ENCODE data around the gene RAG1. TPM values are rescaled to one million over a fixed set of nuclear protein-coding genes. Genes with fewer than 3 reads are reported as not detected.

RAG1 gene
- total RNA-seq, 1 donor from 2014 or later, result 0.24 TPM

DNA sequence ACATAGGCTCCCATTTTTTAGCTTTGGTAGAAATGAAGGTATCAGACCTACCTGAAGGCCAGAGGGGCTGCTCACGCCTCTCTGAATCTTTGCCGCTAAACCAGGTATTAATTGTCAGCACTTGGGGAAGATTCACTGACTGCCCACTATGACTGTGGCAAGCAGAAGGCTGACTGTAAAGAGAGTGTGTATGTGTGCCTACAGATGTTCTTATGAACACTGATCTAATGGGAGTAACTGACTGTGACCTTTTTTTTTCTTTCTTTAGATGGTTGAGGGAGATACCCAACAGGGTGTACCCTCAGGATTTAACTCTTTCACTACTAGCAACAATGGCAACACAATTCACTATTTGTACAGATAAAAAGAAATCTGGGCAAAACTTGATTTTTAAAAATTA, 30.2 kb downstream of the RAG1 start, which contains the start of gene RAG2:
Gene RAG2, minus strand, starts transcription at position 186 of the 400 bp plus-strand sequence. CDS start 4,068 bp downstream, outside the sequence.
- CTCF ChIA-PET, result no interaction called here
- TF ChIP-seq, protein P1, sequence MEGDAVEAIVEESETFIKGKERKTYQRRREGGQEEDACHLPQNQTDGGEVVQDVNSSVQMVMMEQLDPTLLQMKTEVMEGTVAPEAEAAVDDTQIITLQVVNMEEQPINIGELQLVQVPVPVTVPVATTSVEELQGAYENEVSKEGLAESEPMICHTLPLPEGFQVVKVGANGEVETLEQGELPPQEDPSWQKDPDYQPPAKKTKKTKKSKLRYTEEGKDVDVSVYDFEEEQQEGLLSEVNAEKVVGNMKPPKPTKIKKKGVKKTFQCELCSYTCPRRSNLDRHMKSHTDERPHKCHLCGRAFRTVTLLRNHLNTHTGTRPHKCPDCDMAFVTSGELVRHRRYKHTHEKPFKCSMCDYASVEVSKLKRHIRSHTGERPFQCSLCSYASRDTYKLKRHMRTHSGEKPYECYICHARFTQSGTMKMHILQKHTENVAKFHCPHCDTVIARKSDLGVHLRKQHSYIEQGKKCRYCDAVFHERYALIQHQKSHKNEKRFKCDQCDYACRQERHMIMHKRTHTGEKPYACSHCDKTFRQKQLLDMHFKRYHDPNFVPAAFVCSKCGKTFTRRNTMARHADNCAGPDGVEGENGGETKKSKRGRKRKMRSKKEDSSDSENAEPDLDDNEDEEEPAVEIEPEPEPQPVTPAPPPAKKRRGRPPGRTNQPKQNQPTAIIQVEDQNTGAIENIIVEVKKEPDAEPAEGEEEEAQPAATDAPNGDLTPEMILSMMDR (IDR thresholded peaks at IDR 0.05), result no peak
- Mint-ChIP-seq H3K36me3 (ENCODE audit: low read depth) (no peaks in the 10 kb centered on the region), H3K27me3 (peaks cover 49% of the 10 kb centered on the region), H3K27ac (no peak within 1 kb of the TSS), H3K9me3 (no peaks in the 10 kb centered on the region), H3K4me1 (peaks cover 8% of the 10 kb centered on the region), H3K4me3 (no peak within 1 kb of the TSS)
- ATAC-seq (ENCODE audit: low read depth) (no peak), DNase-seq (no peak)
- intact Hi-C loops (cut with micrococcal nuclease), result no loop called here
- POLR2A ChIA-PET, result no interaction called here

DNA sequence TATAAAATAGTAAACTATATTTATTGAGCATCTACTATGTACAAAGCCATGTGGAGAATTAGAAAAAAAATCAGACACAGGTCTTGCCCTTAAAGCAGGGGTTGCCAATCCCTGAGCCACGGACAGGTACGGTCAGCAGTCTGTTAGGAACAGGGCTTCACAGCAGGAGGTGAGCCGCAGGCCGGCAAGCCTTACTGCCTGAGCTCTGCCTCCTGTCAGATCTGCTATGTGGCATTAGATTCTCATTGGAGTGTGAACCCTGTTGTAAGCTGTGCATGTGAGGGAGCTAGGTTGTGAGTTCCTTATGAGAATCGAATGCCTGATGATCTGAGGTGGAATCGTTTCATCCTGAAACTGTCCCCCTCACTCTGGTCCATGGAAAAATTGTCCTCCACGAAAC, 32.4 kb downstream of the RAG1 start:
- no peak for DNase-seq
- no peaks in the 10 kb centered on the region for H3K9me3 Mint-ChIP-seq
- POLR2A ChIA-PET, result no interaction called here
- H3K36me3 Mint-ChIP-seq (ENCODE audit: low read depth), result no peaks in the 10 kb centered on the region
- intact Hi-C loops (cut with micrococcal nuclease), result no loop called here
- H3K4me3 Mint-ChIP-seq, result no peak overlapping the region
- CTCF ChIA-PET, result no interaction called here
- no peak for ATAC-seq (ENCODE audit: low read depth)
- TF ChIP-seq, protein P1 (IDR thresholded peaks at IDR 0.05), result no peak
- H3K4me1 Mint-ChIP-seq, result no peaks in the 10 kb centered on the region
- H3K27me3 Mint-ChIP-seq, result peaks cover 36% of the 10 kb centered on the region
- no peak overlapping the region for H3K27ac Mint-ChIP-seq

DNA sequence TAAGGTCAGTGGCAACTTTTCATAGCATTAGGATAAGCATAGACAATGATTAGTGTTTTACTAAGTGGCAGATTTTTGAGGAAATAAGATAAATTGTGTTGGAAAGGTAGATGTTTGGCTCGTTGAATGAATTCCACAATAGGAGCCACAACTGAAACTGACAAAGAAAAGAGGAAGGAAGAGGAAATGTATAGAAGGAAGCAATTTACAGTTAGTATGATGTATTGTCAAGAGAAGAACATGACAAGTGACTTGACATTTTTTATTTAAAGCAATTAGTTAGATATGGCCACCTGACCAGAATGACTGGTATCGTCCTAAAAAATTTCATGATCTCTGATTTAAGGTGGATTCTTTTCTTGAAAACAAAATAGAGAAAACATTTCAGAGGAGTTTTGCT, 33.3 kb downstream of the RAG1 start:
- DNase-seq, result no peak
- Mint-ChIP-seq H3K4me3 (no peak overlapping the region), H3K27me3 (peaks cover 35% of the 10 kb centered on the region), H3K4me1 (no peaks in the 10 kb centered on the region), H3K27ac (no peak overlapping the region), H3K36me3 (ENCODE audit: low read depth) (no peaks in the 10 kb centered on the region), H3K9me3 (no peaks in the 10 kb centered on the region)
- CTCF ChIA-PET, result no interaction called here
- POLR2A ChIA-PET, result no interaction called here
- no peak for ATAC-seq (ENCODE audit: low read depth)
- TF ChIP-seq, protein P1 (IDR thresholded peaks at IDR 0.05), result no peak
- intact Hi-C loops (cut with micrococcal nuclease), result no loop called here

DNA sequence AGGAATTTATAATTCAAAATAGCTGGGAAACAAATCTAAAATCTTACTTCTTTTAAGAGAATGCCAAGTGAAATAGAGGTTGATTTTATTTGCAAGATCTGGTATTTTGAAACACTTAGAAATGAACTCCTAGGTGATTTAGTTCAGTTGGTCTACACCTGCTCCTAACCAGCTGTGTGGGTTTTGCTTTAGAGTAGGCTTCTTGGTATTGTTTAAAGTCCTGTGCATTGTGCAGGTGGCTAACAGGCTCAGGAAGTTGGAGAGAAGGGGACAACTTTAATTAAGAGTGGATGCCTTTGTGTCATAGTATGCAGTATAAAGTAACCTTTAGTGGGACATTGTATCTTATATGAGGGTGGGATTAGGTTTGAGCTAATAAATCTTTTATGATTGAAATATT, 34.3 kb downstream of the RAG1 start:
- TF ChIP-seq, protein P1 (IDR thresholded peaks at IDR 0.05), result no peak
- H3K27me3 Mint-ChIP-seq, result peaks cover 35% of the 10 kb centered on the region

DNA sequence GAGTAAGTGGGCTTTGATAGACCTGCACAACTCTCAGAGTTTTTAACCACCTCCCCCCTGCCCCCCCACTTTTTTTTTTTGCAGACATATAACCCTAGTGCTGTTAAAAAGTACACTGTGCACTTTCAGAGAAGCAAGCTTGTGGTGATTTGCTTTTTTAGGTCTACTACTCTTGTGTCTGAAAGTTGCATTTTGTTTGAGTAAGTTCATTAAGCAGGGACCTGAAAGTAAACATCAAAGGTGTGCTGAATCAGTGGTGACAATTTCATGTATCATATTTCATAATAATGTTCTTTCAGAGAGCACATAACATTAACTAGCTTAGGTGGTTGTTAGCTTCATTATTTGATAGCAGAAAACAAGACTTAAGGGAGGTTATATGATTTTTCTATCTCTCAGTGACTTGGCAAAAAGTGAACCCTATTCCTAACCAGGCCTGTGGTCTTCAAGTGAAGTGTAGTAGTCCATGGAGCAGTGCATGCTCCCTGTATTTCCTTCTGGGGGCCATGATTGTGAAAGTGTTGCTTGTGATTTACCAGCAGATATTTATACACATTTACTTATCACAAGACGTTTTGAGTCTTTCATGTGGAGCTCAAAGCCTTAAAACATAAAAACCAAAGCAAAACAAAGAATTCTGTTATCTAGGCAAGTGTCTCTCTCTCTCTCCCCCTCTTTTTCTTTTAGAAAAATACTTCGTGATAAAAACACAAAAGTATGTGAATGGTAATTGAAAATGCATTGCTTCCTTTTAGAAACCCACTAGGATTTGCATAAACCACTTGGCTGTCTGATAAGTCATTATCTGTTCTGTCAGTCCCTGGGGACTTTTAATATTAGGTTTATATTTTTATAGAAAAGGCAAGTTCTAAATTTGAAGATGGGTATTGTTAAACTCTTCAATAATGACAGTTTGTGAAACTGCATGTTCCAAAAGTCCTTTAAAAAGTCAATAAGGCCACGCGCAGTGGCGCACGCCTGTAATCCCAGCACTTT, 37.7 kb downstream of the RAG1 start:
- H3K36me3 Mint-ChIP-seq (ENCODE audit: low read depth), result no peaks in the 10 kb centered on the region
- ATAC-seq (ENCODE audit: low read depth) (no peak), DNase-seq (no peak)
- no peaks in the 10 kb centered on the region for H3K9me3 Mint-ChIP-seq
- TF ChIP-seq, protein P1 (IDR thresholded peaks at IDR 0.05), result no peak
- H3K4me1 Mint-ChIP-seq, result no peaks in the 10 kb centered on the region
- no peak overlapping the region for H3K27ac Mint-ChIP-seq
- H3K4me3 Mint-ChIP-seq, result no peak overlapping the region
- POLR2A ChIA-PET, result no interaction called here
- CTCF ChIA-PET, result no interaction called here
- intact Hi-C loops (cut with micrococcal nuclease), result no loop called here
- peaks cover 38% of the 10 kb centered on the region for H3K27me3 Mint-ChIP-seq

More for the DNA sequence above, 34.3 kb downstream of the RAG1 start:
- ChIA-PET POLR2A (no interaction called here), CTCF (no interaction called here)
- no peak overlapping the region for H3K27ac Mint-ChIP-seq
- intact Hi-C loops (cut with micrococcal nuclease), result no loop called here
- DNase-seq, result no peak
- H3K9me3 Mint-ChIP-seq, result no peaks in the 10 kb centered on the region
- H3K4me3 Mint-ChIP-seq, result no peak overlapping the region
- H3K4me1 Mint-ChIP-seq, result no peaks in the 10 kb centered on the region
- no peaks in the 10 kb centered on the region for H3K36me3 Mint-ChIP-seq (ENCODE audit: low read depth)
- ATAC-seq (ENCODE audit: low read depth), result no peak
